SK-N-SH (cell line): ENCODE data around the gene LGALS3BP. TPM values are rescaled to one million over a fixed set of nuclear protein-coding genes. Genes with fewer than 3 reads are reported as not detected.

ENCODE experiments used
- CTCF ChIA-PET: fragments of 300-600, 350-600 bp; formaldehyde crosslinking; extraction: SDS; loops from one replicate; lab custom pipeline; 2021; lab: Yijun Ruan, JAX
- POLR2A ChIA-PET: fragments of 350-600 bp; sonication (Branson Sonifier 250); formaldehyde crosslinking; extraction: SDS; loops from one replicate; lab custom pipeline; 2020; ENCODE audit warnings: antibody characterized with exemption, inconsistent platforms; lab: Yijun Ruan, JAX
- DNase-seq: peaks from one replicate; pipeline ENCODE4 v3.0.0; 2012
- H2AFZ ChIP-seq: fragments of 200-600 bp; sonication (generic); 2 replicates; pipeline ENCODE4 v1.8.1; 2016; ENCODE audit warnings: antibody characterized with exemption, mild to moderate bottlenecking, low read depth
- H3F3A ChIP-seq: fragments of 200-600 bp; sonication (generic); replicated peaks from 2 replicates; pipeline ENCODE3; 2016; ENCODE audit warnings: antibody characterized with exemption, mild to moderate bottlenecking; ENCODE audit not compliant: insufficient read depth
- H3K27ac ChIP-seq, 2 experiments: fragments of 200-500 bp in 1 of 2; fragments of 200-600 bp in 1 of 2; sonication (Bioruptor generic) in 1 of 2; sonication (generic), shearing (Covaris generic) in 1 of 2; 2 replicates each; pipeline versions ENCODE4 v1.5.1 to v1.6.1; 2014 to 2016; ENCODE audit warnings: low read depth in 2 of 2, inconsistent platforms in 1 of 2, low read length in 1 of 2, mild to moderate bottlenecking in 1 of 2, mixed read lengths in 1 of 2
- H3K27me3 ChIP-seq: fragments of 200-600 bp; sonication (generic), shearing (Covaris generic); 2 replicates; pipeline ENCODE4 v1.6.1; 2016; ENCODE audit warnings: mixed run types; ENCODE audit not compliant: insufficient read depth
- H3K36me3 ChIP-seq, 2 experiments: fragments of 200-500 bp in 1 of 2; fragments of 200-600 bp in 1 of 2; sonication (Bioruptor generic) in 1 of 2; sonication (generic) in 1 of 2; replicated peaks in 1 of 2; 2 replicates each; pipeline versions ENCODE3 to v1.5.1; 2014 to 2016; ENCODE audit warnings: low read length in 1 of 2, mild to moderate bottlenecking in 1 of 2; ENCODE audit not compliant: insufficient read depth in 2 of 2, control insufficient read depth in 1 of 2
- H3K4me1 ChIP-seq, 2 experiments: fragments of 200-500 bp in 1 of 2; fragments of 200-600 bp in 1 of 2; sonication (Bioruptor generic) in 1 of 2; sonication (generic), shearing (Covaris generic) in 1 of 2; 2 replicates each; pipeline versions ENCODE4 v1.5.1 to v1.6.1; 2014 to 2016; ENCODE audit warnings: low read depth in 1 of 2, low read length in 1 of 2, mixed run types in 1 of 2; ENCODE audit not compliant: insufficient read depth in 2 of 2, control insufficient read depth in 1 of 2
- H3K4me2 ChIP-seq: fragments of 200-600 bp; sonication (generic), shearing (Covaris generic); 2 replicates; pipeline ENCODE4 v1.6.1; 2017; ENCODE audit warnings: mixed run types
- H3K4me3 ChIP-seq, 2 experiments: fragments of 200-500 bp in 1 of 2; fragments of 200-600 bp in 1 of 2; sonication (Bioruptor generic) in 1 of 2; sonication (generic), shearing (Covaris generic) in 1 of 2; 2 replicates each; pipeline versions ENCODE4 v1.5.1 to v1.8.1; 2014 to 2016; ENCODE audit warnings: low read depth in 2 of 2, inconsistent platforms in 1 of 2, low read length in 1 of 2, mild to moderate bottlenecking in 1 of 2, mixed read lengths in 1 of 2, moderate library complexity in 1 of 2
- H3K79me2 ChIP-seq: fragments of 200-600 bp; sonication (generic); 2 replicates; pipeline ENCODE4 v1.8.1; 2017; ENCODE audit warnings: mild to moderate bottlenecking; ENCODE audit not compliant: insufficient read depth
- H3K9ac ChIP-seq: fragments of 200-600 bp; sonication (generic); 2 replicates; pipeline ENCODE4 v1.6.1; 2017; ENCODE audit warnings: mixed run types
- H3K9me2 ChIP-seq: fragments of 200-600 bp; sonication (generic); 2 replicates; pipeline ENCODE4 v1.6.1; 2017; ENCODE audit warnings: mixed run types
- H3K9me3 ChIP-seq: fragments of 200-600 bp; sonication (generic); 2 replicates; pipeline ENCODE4 v1.6.1; 2017; ENCODE audit warnings: mixed run types, mild to moderate bottlenecking, moderate library complexity
- H4K20me1 ChIP-seq: fragments of 200-600 bp; sonication (generic); 2 replicates; pipeline ENCODE4 v1.6.1; 2017; ENCODE audit warnings: mild to moderate bottlenecking, mixed run types; ENCODE audit not compliant: insufficient read depth
- CHD2 ChIP-seq: fragments of 150-350 bp; IDR thresholded peaks from 2 replicates; pipeline ENCODE4 v1.6.1; 2018; ENCODE audit warnings: low read length; ENCODE audit not compliant: partially characterized antibody
- CTCF ChIP-seq: fragments of 200-600 bp; sonication (generic); IDR thresholded peaks from 2 replicates; pipeline ENCODE4 v1.6.1; 2017; ENCODE audit warnings: antibody characterized with exemption, mild to moderate bottlenecking, moderate library complexity
- ELF1 ChIP-seq: IDR thresholded peaks from 2 replicates; pipeline ENCODE4 v1.4.0; 2012
- EP300 ChIP-seq, 2 experiments: IDR thresholded peaks; 2 replicates each; pipeline versions ENCODE4 v1.4.0 to v1.6.1; 2012; ENCODE audit warnings: borderline replicate concordance in 1 of 2, low read depth in 1 of 2, low read length in 1 of 2
- FOXM1 ChIP-seq: IDR thresholded peaks from 2 replicates; pipeline ENCODE4 v1.4.0; 2012; ENCODE audit warnings: low read depth, mild to moderate bottlenecking
- GATA2 ChIP-seq: sonication (generic); formaldehyde crosslinking; IDR thresholded peaks from 2 replicates; pipeline ENCODE4 v1.5.0; 2020; ENCODE audit warnings: mild to moderate bottlenecking, missing genetic modification reagents
- IRF3 ChIP-seq: fragments of 150-350 bp; IDR thresholded peaks from 2 replicates; pipeline ENCODE4 v1.6.1; 2016; ENCODE audit warnings: mild to moderate bottlenecking, low read depth, low read length
- JUND ChIP-seq: IDR thresholded peaks from 2 replicates; pipeline ENCODE4 v1.4.0; 2012
- MXI1 ChIP-seq: IDR thresholded peaks from 2 replicates; pipeline ENCODE4 v1.6.1; 2012; ENCODE audit warnings: mild to moderate bottlenecking, low read depth, low read length, improper control_type of control experiment
- NFIC ChIP-seq: IDR thresholded peaks from 2 replicates; pipeline ENCODE4 v1.4.0; 2012; ENCODE audit warnings: borderline replicate concordance
- NRF1 ChIP-seq: IDR thresholded peaks from 2 replicates; pipeline ENCODE4 v1.6.1; 2012; ENCODE audit warnings: low read depth, mild to moderate bottlenecking, low read length
- POLR2AphosphoS5 ChIP-seq: IDR thresholded peaks from 2 replicates; pipeline ENCODE4 v1.6.1; 2012; ENCODE audit warnings: low read depth, low read length
- SMC3 ChIP-seq: IDR thresholded peaks from 2 replicates; pipeline ENCODE4 v1.6.1; 2012; ENCODE audit warnings: low read depth, low read length, improper control_type of control experiment
- TAF1 ChIP-seq: IDR thresholded peaks from 2 replicates; pipeline ENCODE4 v1.6.1; 2012; ENCODE audit warnings: low read depth, mild to moderate bottlenecking, low read length, moderate library complexity, borderline replicate concordance
- TCF12 ChIP-seq: IDR thresholded peaks from 2 replicates; pipeline ENCODE4 v1.4.0; 2012
- TEAD4 ChIP-seq: IDR thresholded peaks from 2 replicates; pipeline ENCODE4 v1.4.0; 2012; ENCODE audit warnings: mild to moderate bottlenecking, borderline replicate concordance; ENCODE audit not compliant: insufficient read depth
- USF1 ChIP-seq: IDR thresholded peaks from 2 replicates; pipeline ENCODE4 v1.4.0; 2012; ENCODE audit warnings: low read depth, borderline replicate concordance
- USF2 ChIP-seq: fragments of 150-350 bp; IDR thresholded peaks from 2 replicates; pipeline ENCODE4 v1.6.1; 2017; ENCODE audit warnings: antibody characterized with exemption, low read length, low read depth, borderline replicate concordance
- ZBTB33 ChIP-seq: IDR thresholded peaks from 2 replicates; pipeline ENCODE4 v1.4.0; 2012; ENCODE audit warnings: low read depth, borderline replicate concordance
- WGBS: methylation state at CpG from one replicate; pipeline ENCODE4 v1.1.6; 2017; ENCODE audit warnings: low lambda C conversion rate; 5-methylcytosine and 5-hydroxymethylcytosine counted together
- polyA plus RNA-seq, 3 experiments: library from polyadenylated mRNA; depleted of rRNA; stranded (reverse); fragments of >200 nt; gene quantifications; 2 replicates each; pipeline ENCODE4 v1.2.3, GENCODE V29; 2012

The LGALS3BP gene
- polyA plus RNA-seq, 1 of the 3 experiments (the other 2 are of a cell fraction) = 579 TPM

- Histone ChIP-seq H4K20me1 (peaks cover 67% of the 10 kb centered on the region), H3K9me2 (no peaks in the 10 kb centered on the region), H3K9ac (no peak overlapping the region), H3K36me3 (peaks cover 29 to 52% of the 10 kb centered on the region in 2 experiments), H3K4me1 (peaks cover 0 to 30% of the 10 kb centered on the region in 2 experiments; a peak in 1 of 4 replicates), H3K9me3 (no peaks in the 10 kb centered on the region), H3K4me3 (no peak overlapping the region), H3K4me2 (no peak overlapping the region), H3F3A (peaks cover 5% of the 10 kb centered on the region), H2AFZ (no peak overlapping the region), H3K79me2 (peaks cover 74% of the 10 kb centered on the region), H3K27ac (no peak overlapping the region; a peak in 1 of 4 replicates), H3K27me3 (no peaks in the 10 kb centered on the region)
- ChIA-PET POLR2A (interaction anchor here (1.1 kb wide), 1 partner anchor 10 kb away, joined by 3 read pairs; the partner anchor contains the start of gene CANT1), CTCF (interaction anchor here (0.8 to 11.1 kb wide), 12 partner anchors 11 to 402 kb away, joined by 3 to 133 read pairs (median 6); partner anchors contain the start of gene LGALS3BP)
- no peak for DNase-seq
- 95% methylated on average over 12 of the region's 12 CpGs for WGBS
- no peak for TF ChIP-seq JUND
- no peak for TF ChIP-seq MXI1
- no peak for TF ChIP-seq IRF3
- TF ChIP-seq GATA2 (CRISPR knock-in tag) = no peak
- no peak for TF ChIP-seq SMC3
- TF ChIP-seq EP300 (IDR thresholded peaks at IDR 0.05; ENCODE audit: borderline replicate concordance in 1 of 2, low read depth in 1 of 2, low read length in 1 of 2) = no peak
- no peak for TF ChIP-seq NFIC
- no peak for TF ChIP-seq TAF1
- no peak for TF ChIP-seq USF1
- no peak for TF ChIP-seq ZBTB33
- no peak for TF ChIP-seq NRF1
- TF ChIP-seq POLR2AphosphoS5 = no peak
- TF ChIP-seq USF2 = no peak
- no peak for TF ChIP-seq FOXM1
- TF ChIP-seq TCF12 = no peak
- TF ChIP-seq CHD2 = no peak
- no peak for TF ChIP-seq TEAD4
- no peak for TF ChIP-seq ELF1
- no peak for TF ChIP-seq CTCF
- TF ChIP-seq, all 33 proteins: peak for 0
These were observed 20.2 kb upstream of the LGALS3BP start for GRCh38 chr17:78999947-79000395.
